SK-N-SH treated with all-trans-retinoic acid at 6 μM for 48 hours (cell line): ENCODE measurements around the gene CNPPD1.

Experiments used
- ATAC-seq: fragments of 200-7000 bp; cut with Tn5 transposase; 3 replicates; pipeline ENCODE4 v1.9.1; 2020; ENCODE audit warnings: mild to moderate bottlenecking, moderate library complexity
- ARNTL ChIP-seq: fragments of 450-650 bp; formaldehyde crosslinking; IDR thresholded peaks from 2 replicates; pipeline ENCODE4 v1.5.0; 2020; ENCODE audit warnings: low read depth, mild to moderate bottlenecking, moderate library complexity, borderline replicate concordance
- BACH2 ChIP-seq: fragments of 250-450 bp; sonication (Bioruptor Pico); IDR thresholded peaks from 2 replicates; pipeline ENCODE4 v1.9.0; 2021; ENCODE audit warnings: mild to moderate bottlenecking, borderline replicate concordance
- CSDC2 ChIP-seq: fragments of 250-450 bp; sonication (Bioruptor Pico); IDR thresholded peaks from 2 replicates; pipeline ENCODE4 v1.5.0; 2020; ENCODE audit warnings: mild to moderate bottlenecking, moderate library complexity
- ESRRG ChIP-seq: fragments of 250-450 bp; sonication (Bioruptor Pico); IDR thresholded peaks from 2 replicates; pipeline ENCODE4 v1.6.1; 2021; ENCODE audit warnings: mild to moderate bottlenecking
- GLIS3 ChIP-seq: fragments of 250-450 bp; sonication (Bioruptor Pico); IDR thresholded peaks from 2 replicates; pipeline ENCODE4 v1.5.0; 2020; ENCODE audit warnings: mild to moderate bottlenecking, moderate library complexity
- ISL1 ChIP-seq: fragments of 250-450 bp; sonication (Bioruptor Pico); IDR thresholded peaks from 2 replicates; pipeline ENCODE4 v2.1.2; 2022; ENCODE audit warnings: mild to moderate bottlenecking, moderate library complexity
- OSR1 ChIP-seq: fragments of 250-450 bp; sonication (Bioruptor Pico); IDR thresholded peaks from 2 replicates; pipeline ENCODE4 v1.8.0; 2022; ENCODE audit warnings: moderate library complexity, mild to moderate bottlenecking, inconsistent platforms
- PPARA ChIP-seq: fragments of 250-450 bp; sonication (Bioruptor Pico); IDR thresholded peaks from 2 replicates; pipeline ENCODE4 v1.5.0; 2020; ENCODE audit warnings: mild to moderate bottlenecking, borderline replicate concordance
- RARB ChIP-seq: fragments of 250-450 bp; sonication (Bioruptor Pico); IDR thresholded peaks from 2 replicates; pipeline ENCODE4 v1.8.0; 2021; ENCODE audit warnings: mild to moderate bottlenecking, moderate library complexity
- TCF4 ChIP-seq: fragments of 250-450 bp; sonication (Bioruptor Pico); IDR thresholded peaks from 2 replicates; pipeline ENCODE4 v1.8.0; 2021; ENCODE audit warnings: mild to moderate bottlenecking, moderate library complexity, borderline replicate concordance
- TOX ChIP-seq: fragments of 250-450 bp; sonication (Bioruptor Pico); IDR thresholded peaks from 2 replicates; pipeline ENCODE4 v1.8.0; 2021; ENCODE audit warnings: mild to moderate bottlenecking, moderate library complexity, borderline replicate concordance
- ZC3H10 ChIP-seq: fragments of 250-450 bp; sonication (Bioruptor Pico); IDR thresholded peaks from 2 replicates; pipeline ENCODE4 v1.5.1; 2021; ENCODE audit warnings: mild to moderate bottlenecking, moderate library complexity
- ZFP3 ChIP-seq: fragments of 250-450 bp; sonication (Bioruptor Pico); IDR thresholded peaks from 2 replicates; pipeline ENCODE4 v1.5.0; 2020; ENCODE audit warnings: mild to moderate bottlenecking, moderate library complexity
- ZFP30 ChIP-seq: fragments of 450-650 bp; formaldehyde crosslinking; IDR thresholded peaks from 2 replicates; pipeline ENCODE4 v1.5.0; 2022; ENCODE audit warnings: mild to moderate bottlenecking, moderate library complexity
- ZNF565 ChIP-seq: fragments of 450-650 bp; formaldehyde crosslinking; conservative IDR thresholded peaks from 2 replicates; pipeline ENCODE4 v1.5.0; 2020; ENCODE audit warnings: low read depth, mild to moderate bottlenecking, moderate library complexity
- ZNF70 ChIP-seq: fragments of 450-650 bp; formaldehyde crosslinking; IDR thresholded peaks from 2 replicates; pipeline ENCODE4 v1.5.0; 2020; ENCODE audit warnings: mild to moderate bottlenecking, moderate library complexity
- ZNF8 ChIP-seq: fragments of 450-650 bp; formaldehyde crosslinking; IDR thresholded peaks from 2 replicates; pipeline ENCODE4 v1.5.0; 2020; ENCODE audit warnings: mild to moderate bottlenecking, moderate library complexity
- TF ChIP-seq, protein P1 (sequence below): fragments of 250-450 bp; sonication (Bioruptor Pico); IDR thresholded peaks from 2 replicates; pipeline ENCODE4 v1.5.1; 2021; ENCODE audit warnings: mild to moderate bottlenecking, moderate library complexity
- TF ChIP-seq, protein P2 (sequence below): fragments of 250-450 bp; sonication (Bioruptor Pico); IDR thresholded peaks from 2 replicates; pipeline ENCODE4 v1.5.1; 2020; ENCODE audit warnings: low read depth, mild to moderate bottlenecking, moderate library complexity
- TF ChIP-seq, protein P3 (sequence below): fragments of 250-450 bp; sonication (Bioruptor Pico); IDR thresholded peaks from 2 replicates; pipeline ENCODE4 v1.8.0; 2021; ENCODE audit warnings: low read depth, mild to moderate bottlenecking, moderate library complexity, borderline replicate concordance
- TF ChIP-seq, protein P4 (sequence below): fragments of 250-450 bp; sonication (Bioruptor Pico); IDR thresholded peaks from 2 replicates; pipeline ENCODE4 v1.5.0; 2020; ENCODE audit warnings: mild to moderate bottlenecking, moderate library complexity
- TF ChIP-seq, protein P5 (sequence below): fragments of 250-450 bp; sonication (Bioruptor Pico); IDR thresholded peaks from 2 replicates; pipeline ENCODE4 v1.8.0; 2020; ENCODE audit warnings: mild to moderate bottlenecking, moderate library complexity, borderline replicate concordance

The CNPPD1 gene

DNA sequence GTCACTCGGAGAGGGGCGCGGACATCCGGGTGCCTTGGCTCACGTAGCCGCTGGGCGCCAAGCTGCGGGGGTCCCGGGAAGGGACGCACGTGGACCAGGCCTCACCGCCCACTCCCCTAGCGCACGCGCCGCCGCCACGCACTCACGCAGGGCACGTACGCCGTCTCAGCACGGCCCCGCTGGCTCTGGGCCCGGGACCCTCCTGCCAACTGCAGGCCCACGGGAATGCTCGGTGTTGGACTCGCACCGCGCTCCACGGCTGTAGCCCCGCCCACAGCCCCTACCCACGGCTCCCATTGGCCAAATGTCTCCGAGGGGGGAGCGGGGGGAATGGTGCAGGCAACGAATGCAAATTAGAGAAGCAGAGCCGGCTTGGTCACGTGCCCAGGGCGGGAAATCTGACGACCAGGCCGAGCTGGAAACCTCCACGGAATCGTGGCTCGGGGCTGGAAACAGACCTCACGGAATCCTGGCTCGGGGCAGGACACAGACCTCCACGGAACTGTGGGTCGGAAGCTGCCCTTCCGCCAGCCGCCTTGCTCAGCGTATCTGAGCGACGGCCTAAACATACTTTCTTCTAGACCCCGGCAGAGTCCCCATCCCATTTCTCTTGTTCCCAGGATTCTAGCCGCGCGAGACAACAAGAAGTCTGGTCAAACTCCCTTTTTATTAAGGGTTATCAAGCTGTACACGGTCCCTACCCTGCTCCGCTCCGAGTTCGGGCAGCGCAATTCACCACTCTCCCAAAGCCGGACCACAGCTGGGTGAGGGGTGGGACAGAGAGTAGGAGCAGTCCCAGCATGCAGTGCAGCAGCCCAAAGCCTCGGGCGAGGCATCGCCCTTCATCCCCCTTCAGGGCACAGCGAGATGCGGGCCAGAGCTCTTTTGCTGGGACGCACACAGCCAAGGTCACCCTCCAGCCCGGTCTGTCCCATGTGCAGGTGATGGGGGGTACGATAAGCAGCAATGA lies 42.3 kb upstream of the CNPPD1 start, which contains the start of gene ABCB6:
Gene ABCB6 (minus strand): TSS at position 227 of the 970 bp plus-strand sequence. CDS start 285 bp downstream, outside the sequence.
- peak; percentile 82 for ATAC-seq
- 0 out of 2 replicates have a peak, but pooled peaks have one; percentile 29 for TF ChIP-seq ZNF565 (CRISPR knock-in tag)
- TF ChIP-seq BACH2 (CRISPR knock-in tag), result no peak
- TF ChIP-seq CSDC2 (CRISPR knock-in tag), result no peak
- peak; percentile 9; the same call in 1 of the 2 replicates for TF ChIP-seq ZNF70 (CRISPR knock-in tag)
- TF ChIP-seq, protein P1, sequence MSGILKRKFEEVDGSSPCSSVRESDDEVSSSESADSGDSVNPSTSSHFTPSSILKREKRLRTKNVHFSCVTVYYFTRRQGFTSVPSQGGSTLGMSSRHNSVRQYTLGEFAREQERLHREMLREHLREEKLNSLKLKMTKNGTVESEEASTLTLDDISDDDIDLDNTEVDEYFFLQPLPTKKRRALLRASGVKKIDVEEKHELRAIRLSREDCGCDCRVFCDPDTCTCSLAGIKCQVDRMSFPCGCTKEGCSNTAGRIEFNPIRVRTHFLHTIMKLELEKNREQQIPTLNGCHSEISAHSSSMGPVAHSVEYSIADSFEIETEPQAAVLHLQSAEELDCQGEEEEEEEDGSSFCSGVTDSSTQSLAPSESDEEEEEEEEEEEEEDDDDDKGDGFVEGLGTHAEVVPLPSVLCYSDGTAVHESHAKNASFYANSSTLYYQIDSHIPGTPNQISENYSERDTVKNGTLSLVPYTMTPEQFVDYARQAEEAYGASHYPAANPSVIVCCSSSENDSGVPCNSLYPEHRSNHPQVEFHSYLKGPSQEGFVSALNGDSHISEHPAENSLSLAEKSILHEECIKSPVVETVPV (CRISPR knock-in tag), result no peak

DNA sequence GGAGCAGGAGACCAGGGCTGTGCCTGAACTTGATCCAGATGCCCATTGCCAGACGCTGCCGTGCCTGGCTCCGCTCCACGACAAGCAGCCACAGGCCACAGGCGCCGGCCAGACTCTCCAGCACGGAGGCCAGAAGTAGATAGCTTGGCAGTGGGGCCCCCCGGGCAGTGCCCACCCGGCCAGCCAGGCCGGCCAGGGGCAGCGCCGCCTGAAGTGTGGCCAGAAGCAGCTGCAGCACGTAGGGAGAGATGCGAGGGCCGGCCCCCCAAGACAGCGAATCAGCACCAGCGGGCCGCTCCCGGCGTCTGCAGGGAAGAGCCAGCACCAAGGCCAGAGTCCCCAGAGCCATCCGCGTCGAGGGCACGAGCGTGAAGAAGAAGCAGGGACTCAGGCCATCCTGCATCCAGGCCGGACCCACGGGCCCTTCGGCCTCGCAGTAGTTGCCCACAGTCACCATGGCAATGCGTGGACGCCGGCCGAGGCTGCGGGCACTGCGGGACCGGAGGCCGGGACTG lies 41.5 kb upstream of the CNPPD1 start:
- TF ChIP-seq, protein P1 (CRISPR knock-in tag), result no peak
- TF ChIP-seq TCF4 (CRISPR knock-in tag) (peak; percentile 74; the same call in 1 of the 2 replicates), GLIS3 (no peak), PPARA (CRISPR knock-in tag) (no peak)
- TF ChIP-seq, all 23 proteins: peak for 1
- peak; percentile 86 for ATAC-seq

DNA sequence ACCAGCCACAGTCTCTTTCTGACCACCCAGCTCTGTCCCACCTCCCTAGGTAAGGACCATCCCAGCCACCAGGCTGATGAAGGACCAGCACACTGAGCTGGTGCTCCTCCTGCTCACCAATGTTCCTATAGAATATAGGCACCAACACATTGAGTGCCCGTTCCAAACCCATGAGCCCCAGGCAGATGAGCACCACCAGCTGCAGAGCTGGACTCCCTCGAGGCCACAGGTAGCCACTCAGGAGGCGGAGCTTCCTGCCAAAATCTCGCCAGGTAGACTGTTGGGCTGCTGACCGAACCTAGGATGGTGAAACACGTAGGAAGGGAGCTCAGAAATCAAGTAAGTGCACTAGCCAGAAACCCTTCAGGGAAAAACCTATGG lies 39.8 kb upstream of the CNPPD1 start:
- TF ChIP-seq ISL1 (CRISPR knock-in tag) (no peak), ZNF565 (CRISPR knock-in tag) (no peak), ZNF70 (CRISPR knock-in tag) (no peak), ZC3H10 (CRISPR knock-in tag) (no peak), CSDC2 (CRISPR knock-in tag) (no peak), ARNTL (CRISPR knock-in tag) (no peak), OSR1 (no peak), BACH2 (CRISPR knock-in tag) (no peak), ZNF8 (CRISPR knock-in tag) (no peak), TOX (CRISPR knock-in tag) (no peak), RARB (CRISPR knock-in tag) (no peak), ESRRG (CRISPR knock-in tag) (no peak), ZFP3 (CRISPR knock-in tag) (no peak), PPARA (CRISPR knock-in tag) (no peak), ZFP30 (CRISPR knock-in tag) (no peak)
- TF ChIP-seq, protein P2, sequence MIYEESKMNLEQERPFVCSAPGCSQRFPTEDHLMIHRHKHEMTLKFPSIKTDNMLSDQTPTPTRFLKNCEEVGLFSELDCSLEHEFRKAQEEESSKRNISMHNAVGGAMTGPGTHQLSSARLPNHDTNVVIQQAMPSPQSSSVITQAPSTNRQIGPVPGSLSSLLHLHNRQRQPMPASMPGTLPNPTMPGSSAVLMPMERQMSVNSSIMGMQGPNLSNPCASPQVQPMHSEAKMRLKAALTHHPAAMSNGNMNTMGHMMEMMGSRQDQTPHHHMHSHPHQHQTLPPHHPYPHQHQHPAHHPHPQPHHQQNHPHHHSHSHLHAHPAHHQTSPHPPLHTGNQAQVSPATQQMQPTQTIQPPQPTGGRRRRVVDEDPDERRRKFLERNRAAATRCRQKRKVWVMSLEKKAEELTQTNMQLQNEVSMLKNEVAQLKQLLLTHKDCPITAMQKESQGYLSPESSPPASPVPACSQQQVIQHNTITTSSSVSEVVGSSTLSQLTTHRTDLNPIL (CRISPR knock-in tag), result no peak
- TF ChIP-seq, protein P3, sequence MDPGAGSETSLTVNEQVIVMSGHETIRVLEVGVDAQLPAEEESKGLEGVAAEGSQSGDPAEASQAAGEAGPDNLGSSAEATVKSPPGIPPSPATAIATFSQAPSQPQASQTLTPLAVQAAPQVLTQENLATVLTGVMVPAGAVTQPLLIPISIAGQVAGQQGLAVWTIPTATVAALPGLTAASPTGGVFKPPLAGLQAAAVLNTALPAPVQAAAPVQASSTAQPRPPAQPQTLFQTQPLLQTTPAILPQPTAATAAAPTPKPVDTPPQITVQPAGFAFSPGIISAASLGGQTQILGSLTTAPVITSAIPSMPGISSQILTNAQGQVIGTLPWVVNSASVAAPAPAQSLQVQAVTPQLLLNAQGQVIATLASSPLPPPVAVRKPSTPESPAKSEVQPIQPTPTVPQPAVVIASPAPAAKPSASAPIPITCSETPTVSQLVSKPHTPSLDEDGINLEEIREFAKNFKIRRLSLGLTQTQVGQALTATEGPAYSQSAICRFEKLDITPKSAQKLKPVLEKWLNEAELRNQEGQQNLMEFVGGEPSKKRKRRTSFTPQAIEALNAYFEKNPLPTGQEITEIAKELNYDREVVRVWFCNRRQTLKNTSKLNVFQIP (CRISPR knock-in tag), result no peak
- TF ChIP-seq, protein P4, sequence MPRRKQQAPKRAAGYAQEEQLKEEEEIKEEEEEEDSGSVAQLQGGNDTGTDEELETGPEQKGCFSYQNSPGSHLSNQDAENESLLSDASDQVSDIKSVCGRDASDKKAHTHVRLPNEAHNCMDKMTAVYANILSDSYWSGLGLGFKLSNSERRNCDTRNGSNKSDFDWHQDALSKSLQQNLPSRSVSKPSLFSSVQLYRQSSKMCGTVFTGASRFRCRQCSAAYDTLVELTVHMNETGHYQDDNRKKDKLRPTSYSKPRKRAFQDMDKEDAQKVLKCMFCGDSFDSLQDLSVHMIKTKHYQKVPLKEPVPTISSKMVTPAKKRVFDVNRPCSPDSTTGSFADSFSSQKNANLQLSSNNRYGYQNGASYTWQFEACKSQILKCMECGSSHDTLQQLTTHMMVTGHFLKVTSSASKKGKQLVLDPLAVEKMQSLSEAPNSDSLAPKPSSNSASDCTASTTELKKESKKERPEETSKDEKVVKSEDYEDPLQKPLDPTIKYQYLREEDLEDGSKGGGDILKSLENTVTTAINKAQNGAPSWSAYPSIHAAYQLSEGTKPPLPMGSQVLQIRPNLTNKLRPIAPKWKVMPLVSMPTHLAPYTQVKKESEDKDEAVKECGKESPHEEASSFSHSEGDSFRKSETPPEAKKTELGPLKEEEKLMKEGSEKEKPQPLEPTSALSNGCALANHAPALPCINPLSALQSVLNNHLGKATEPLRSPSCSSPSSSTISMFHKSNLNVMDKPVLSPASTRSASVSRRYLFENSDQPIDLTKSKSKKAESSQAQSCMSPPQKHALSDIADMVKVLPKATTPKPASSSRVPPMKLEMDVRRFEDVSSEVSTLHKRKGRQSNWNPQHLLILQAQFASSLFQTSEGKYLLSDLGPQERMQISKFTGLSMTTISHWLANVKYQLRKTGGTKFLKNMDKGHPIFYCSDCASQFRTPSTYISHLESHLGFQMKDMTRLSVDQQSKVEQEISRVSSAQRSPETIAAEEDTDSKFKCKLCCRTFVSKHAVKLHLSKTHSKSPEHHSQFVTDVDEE, result no peak
- TF ChIP-seq, protein P5, sequence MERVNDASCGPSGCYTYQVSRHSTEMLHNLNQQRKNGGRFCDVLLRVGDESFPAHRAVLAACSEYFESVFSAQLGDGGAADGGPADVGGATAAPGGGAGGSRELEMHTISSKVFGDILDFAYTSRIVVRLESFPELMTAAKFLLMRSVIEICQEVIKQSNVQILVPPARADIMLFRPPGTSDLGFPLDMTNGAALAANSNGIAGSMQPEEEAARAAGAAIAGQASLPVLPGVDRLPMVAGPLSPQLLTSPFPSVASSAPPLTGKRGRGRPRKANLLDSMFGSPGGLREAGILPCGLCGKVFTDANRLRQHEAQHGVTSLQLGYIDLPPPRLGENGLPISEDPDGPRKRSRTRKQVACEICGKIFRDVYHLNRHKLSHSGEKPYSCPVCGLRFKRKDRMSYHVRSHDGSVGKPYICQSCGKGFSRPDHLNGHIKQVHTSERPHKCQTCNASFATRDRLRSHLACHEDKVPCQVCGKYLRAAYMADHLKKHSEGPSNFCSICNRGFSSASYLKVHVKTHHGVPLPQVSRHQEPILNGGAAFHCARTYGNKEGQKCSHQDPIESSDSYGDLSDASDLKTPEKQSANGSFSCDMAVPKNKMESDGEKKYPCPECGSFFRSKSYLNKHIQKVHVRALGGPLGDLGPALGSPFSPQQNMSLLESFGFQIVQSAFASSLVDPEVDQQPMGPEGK (CRISPR knock-in tag), result no peak
- TF ChIP-seq, protein P1 (CRISPR knock-in tag), result no peak
- TF ChIP-seq, all 23 proteins: peak for 0
- ATAC-seq, result no peak
